Spleen (tissue), 11 donors: ENCODE results near the gene GIGYF2. TPM values are rescaled to one million over a fixed set of nuclear protein-coding genes. Genes with fewer than 3 reads are reported as not detected.
A peak's percentile ranks its signal among the peaks of the same experiment; 100 is the strongest.

Experiments used
- DNase-seq: peaks from one replicate; pipeline ENCODE4 v3.0.0-alpha.2; 2020
- H3K27ac ChIP-seq, 8 donors: fragments of 200-600 bp; sonication (generic) in 7 of 8; 1 replicate in 4 of 8; 2 replicates in 4 of 8; pipeline versions ENCODE4 v1.5.0 to v1.8.0; 2016 to 2021; ENCODE audit warnings: inconsistent platforms in 4 of 8, mild to moderate bottlenecking in 4 of 8, moderate library complexity in 1 of 8
- H3K27me3 ChIP-seq, 7 donors: fragments of 200-600 bp; sonication (generic) in 6 of 7; replicated peaks in 1 of 7; 1 replicate in 4 of 7; 2 replicates in 3 of 7; pipeline versions ENCODE4 v1.5.0 to v1.8.0; 2016 to 2021; ENCODE audit warnings: inconsistent platforms in 3 of 7, mild to moderate bottlenecking in 1 of 7
- H3K36me3 ChIP-seq, 6 donors: fragments of 200-600 bp; sonication (generic) in 5 of 6; 1 replicate in 4 of 6; 2 replicates in 2 of 6; pipeline versions ENCODE4 v1.5.0 to v1.8.0; 2016 to 2021; ENCODE audit warnings: inconsistent platforms in 2 of 6
- H3K4me1 ChIP-seq, 6 donors: fragments of 200-600 bp; sonication (generic) in 5 of 6; 1 replicate in 3 of 6; 2 replicates in 3 of 6; pipeline versions ENCODE4 v1.5.0 to v1.8.0; 2016 to 2021; ENCODE audit warnings: inconsistent platforms in 3 of 6
- H3K4me3 ChIP-seq, 8 donors: fragments of 200-600 bp; sonication (generic) in 7 of 8; 1 replicate in 4 of 8; 2 replicates in 4 of 8; pipeline versions ENCODE4 v1.5.0 to v1.8.0; 2016 to 2021; ENCODE audit warnings: inconsistent platforms in 4 of 8, mild to moderate bottlenecking in 4 of 8, moderate library complexity in 2 of 8
- H3K9me3 ChIP-seq, 8 donors: fragments of 200-600 bp; sonication (generic) in 7 of 8; 1 replicate in 4 of 8; 2 replicates in 4 of 8; pipeline versions ENCODE4 v1.5.0 to v1.8.0; 2016 to 2021; ENCODE audit warnings: inconsistent platforms in 4 of 8
- CTCF ChIP-seq, 11 experiments: fragments of 200-600 bp in 7 of 11; fragments of 450-650 bp in 4 of 11; sonication (generic) in 4 of 11; IDR thresholded peaks in 8 of 11; conservative IDR thresholded peaks in 3 of 11; 1 replicate in 7 of 11; 2 replicates in 4 of 11; pipeline versions ENCODE4 v1.4.0 to v1.8.0; 2016 to 2021; ENCODE audit warnings: antibody characterized with exemption in 11 of 11, inconsistent platforms in 4 of 11, mild to moderate bottlenecking in 1 of 11
- POLR2A ChIP-seq, 3 donors: fragments of 450-650 bp; IDR thresholded peaks; one replicate each; pipeline ENCODE4 v1.5.1; 2017; ENCODE audit warnings: antibody characterized with exemption in 3 of 3, mild to moderate bottlenecking in 1 of 3
- POLR2AphosphoS5 ChIP-seq, 3 donors: sonication (generic); formaldehyde crosslinking; IDR thresholded peaks; one replicate each; pipeline ENCODE4 v1.5.1; 2017; ENCODE audit warnings: antibody characterized with exemption in 3 of 3
- WGBS, 5 donors: extraction: QIAGEN DNeasy Blood & Tissue Kit in 3 of 5; methylation state at CpG; one replicate each; pipeline versions ENCODE4 v1.1.5 to v1.1.7; 2013 to 2018; 5-methylcytosine and 5-hydroxymethylcytosine counted together
- intact Hi-C: fragments of 100-400 bp; cut with DNase I; formaldehyde crosslinking; loops from one replicate; pipeline ENCODE4 v1.15.0; 2023; ENCODE audit warnings: low total_unique reads
- polyA plus RNA-seq, 3 donors: library from polyadenylated mRNA; stranded (reverse); fragments of 200-250 nt; gene quantifications; one replicate each; pipeline ENCODE4 v1.2.1, GENCODE V29; 2013
- total RNA-seq, 7 donors: library from RNA; depleted of rRNA in 3 of 7; stranded (reverse); fragments of >200 nt in 3 of 7; fragmentation: NEBNext Ultra II Directional in 4 of 7; extraction: Animal tissue kit (Norgen Biotek cat#: 25700) in 4 of 7; gene quantifications; one replicate each; pipeline versions ENCODE4 v1.1.0 to v1.2.1, GENCODE V29; 2016 to 2021
- donor health status: healthy with polysubstance abuse.
- donor health status: DM: no; HTN: no; CAD: no; lungs with moderate emphysema.
- donor health status: DM: no; HTN: no; CAD: no.
- donor health status: Bipolar disorder and iron deficiency.
- donor health status: healthy.
- donor health status: DM: no; HTN: no; CAD: no.
- donor health status: DM: yes; HTN: yes; CAD: no.

Gene GIGYF2
- total and polyA plus RNA-seq, 10 donors, result 7.3 to 116 (median 97.2) TPM

- TF ChIP-seq POLR2A (IDR thresholded peaks at IDR 0.05), result no peak
- TF ChIP-seq POLR2AphosphoS5 (IDR thresholded peaks at IDR 0.05), result no peak
- TF ChIP-seq CTCF (IDR thresholded peaks at IDR 0.05 in 8 of 11, conservative IDR thresholded peaks at IDR 0.05 in 3 of 11), result no peak
- peaks cover 0 to 42% (median 0%) of the 10 kb centered on the region in 7 donors for H3K27me3 ChIP-seq
- H3K4me3 ChIP-seq, result no peak overlapping the region
- H3K4me1 ChIP-seq, result peaks cover 0 to 12% (median 4%) of the 10 kb centered on the region in 6 donors
- peak; percentile 36 for DNase-seq
- intact Hi-C loops, result no loop called here
- no peaks in the 10 kb centered on the region for H3K9me3 ChIP-seq
- no peak overlapping the region for H3K27ac ChIP-seq
- 72 to 85% (median 74%) methylated on average over 8 to 11 of the region's 11 CpGs for WGBS, 5 donors
- no peaks in the 10 kb centered on the region for H3K36me3 ChIP-seq
These were observed 194.5 kb downstream of the GIGYF2 start for GRCh38 chr2:232891621-232892071.

- H3K9me3 ChIP-seq, result no peaks in the 10 kb centered on the region
- H3K4me1 ChIP-seq, result peaks cover 0 to 12% (median 4%) of the 10 kb centered on the region in 6 donors
- no peak overlapping the region for H3K4me3 ChIP-seq
- DNase-seq, result no peak
- TF ChIP-seq POLR2AphosphoS5 (IDR thresholded peaks at IDR 0.05) (no peak), CTCF (IDR thresholded peaks at IDR 0.05 in 8 of 11, conservative IDR thresholded peaks at IDR 0.05 in 3 of 11) (no peak), POLR2A (IDR thresholded peaks at IDR 0.05) (no peak)
- intact Hi-C loops, result no loop called here
- no peak overlapping the region for H3K27ac ChIP-seq
- WGBS, 5 donors, result 89 to 95% (median 93%) methylated on average over 13 of the region's 13 CpGs
- H3K27me3 ChIP-seq, result peaks cover 0 to 39% (median 0%) of the 10 kb centered on the region in 7 donors
- no peaks in the 10 kb centered on the region for H3K36me3 ChIP-seq
These were observed 195.1 kb downstream of the GIGYF2 start for GRCh38 chr2:232892221-232892620.

DNA sequence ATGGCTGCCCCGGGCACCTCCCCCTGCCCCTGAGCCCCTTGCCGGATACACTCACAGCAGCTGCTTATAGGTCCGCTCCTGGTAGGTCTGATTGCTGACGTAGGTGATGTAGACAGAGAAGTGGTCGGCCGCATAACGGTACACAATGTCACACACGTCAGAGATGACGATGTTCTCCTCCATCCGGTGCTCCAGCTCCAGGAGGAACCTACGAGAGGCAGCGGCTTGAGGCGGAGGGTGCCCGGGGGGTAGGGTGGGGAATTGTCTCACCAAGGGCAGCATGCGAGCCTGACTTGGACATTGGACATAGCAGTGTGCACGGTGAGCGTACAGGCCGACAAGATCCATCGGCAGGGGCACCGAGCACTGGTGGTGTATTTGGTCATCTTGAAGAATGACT lies 195.7 kb downstream of the GIGYF2 start:
- peak; percentile 54 for DNase-seq
- WGBS, 5 donors, result 87 to 92% (median 90%) methylated on average over 20 of the region's 20 CpGs
- H3K4me3 ChIP-seq, result no peak overlapping the region
- H3K36me3 ChIP-seq, result no peaks in the 10 kb centered on the region
- intact Hi-C loops, result no loop called here
- H3K27me3 ChIP-seq, result peaks cover 0 to 39% (median 0%) of the 10 kb centered on the region in 7 donors
- H3K4me1 ChIP-seq, result peaks cover 0 to 12% (median 4%) of the 10 kb centered on the region in 6 donors
- no peaks in the 10 kb centered on the region for H3K9me3 ChIP-seq
- no peak for TF ChIP-seq CTCF (IDR thresholded peaks at IDR 0.05 in 8 of 11, conservative IDR thresholded peaks at IDR 0.05 in 3 of 11)
- TF ChIP-seq POLR2A (IDR thresholded peaks at IDR 0.05), result no peak
- TF ChIP-seq POLR2AphosphoS5 (IDR thresholded peaks at IDR 0.05), result no peak
- no peak overlapping the region for H3K27ac ChIP-seq

DNA sequence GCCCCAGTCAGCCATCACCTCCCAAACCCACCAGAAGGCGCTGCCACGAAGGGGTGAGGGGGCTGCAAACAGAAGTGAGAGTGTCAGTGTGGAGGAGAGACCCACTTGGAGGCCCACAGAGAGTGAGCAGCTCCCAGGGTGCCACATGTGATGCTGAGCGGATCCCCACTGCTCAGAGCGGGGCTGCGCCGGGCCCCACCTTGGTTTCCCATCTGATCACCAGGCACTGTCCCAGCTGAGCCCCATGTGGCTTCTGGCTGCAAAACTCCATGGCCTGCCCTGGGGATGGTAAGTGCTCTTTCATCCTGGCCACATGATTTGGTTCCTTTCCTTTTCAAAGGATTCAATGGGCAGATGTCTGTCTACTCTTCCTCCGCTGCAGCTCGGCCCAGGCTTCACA lies 196.7 kb downstream of the GIGYF2 start:
- WGBS, 5 donors, result 81 to 97% (median 96%) methylated on average over 7 to 8 of the region's 8 CpGs
- Histone ChIP-seq H3K9me3 (no peaks in the 10 kb centered on the region), H3K27ac (no peak overlapping the region), H3K27me3 (peaks cover 0 to 39% (median 0%) of the 10 kb centered on the region in 7 donors), H3K36me3 (no peaks in the 10 kb centered on the region), H3K4me1 (peaks cover 0 to 12% (median 4%) of the 10 kb centered on the region in 6 donors), H3K4me3 (no peak overlapping the region)
- DNase-seq, result no peak
- TF ChIP-seq POLR2AphosphoS5 (IDR thresholded peaks at IDR 0.05), result no peak
- no peak for TF ChIP-seq POLR2A (IDR thresholded peaks at IDR 0.05)
- TF ChIP-seq CTCF (IDR thresholded peaks at IDR 0.05 in 8 of 11, conservative IDR thresholded peaks at IDR 0.05 in 3 of 11), result no peak
- intact Hi-C loops, result no loop called here
